Liver (tissue), 9 donors: Measurements from ENCODE around the gene LYPLAL1. TPM values are rescaled to one million over a fixed set of nuclear protein-coding genes. Genes with fewer than 3 reads are reported as not detected.
"Not testable (repeated sequence)": the region's sequence is repeated elsewhere in the genome, so short reads cannot be mapped to it uniquely, and the experiment has no call there.

Source experiments
- DNase-seq: peaks from one replicate; pipeline ENCODE4 v3.0.0-alpha.2; 2017; ENCODE audit warnings: low spot score
- H3K27ac ChIP-seq, 2 donors: one replicate each; pipeline ENCODE4 v1.7.0; 2013; ENCODE audit warnings: inconsistent platforms in 2 of 2, low read length in 2 of 2, control low read depth in 1 of 2, low read depth in 1 of 2, mild to moderate bottlenecking in 1 of 2
- H3K27me3 ChIP-seq, 4 donors: one replicate each; pipeline versions ENCODE4 v1.6.1 to v1.7.0; 2013; ENCODE audit warnings: low read length in 3 of 4, inconsistent platforms in 1 of 4, mild to moderate bottlenecking in 1 of 4, moderate library complexity in 1 of 4; ENCODE audit not compliant: control insufficient read depth in 4 of 4, insufficient read depth in 4 of 4
- H3K36me3 ChIP-seq, 4 donors: one replicate each; pipeline versions ENCODE4 v1.6.1 to v1.7.0; 2013; ENCODE audit warnings: low read length in 3 of 4, mild to moderate bottlenecking in 3 of 4, low read depth in 1 of 4, moderate library complexity in 1 of 4; ENCODE audit not compliant: control insufficient read depth in 4 of 4, insufficient read depth in 3 of 4
- H3K4me1 ChIP-seq, 4 donors: one replicate each; pipeline versions ENCODE4 v1.6.1 to v1.7.0; 2013; ENCODE audit warnings: low read length in 3 of 4, mild to moderate bottlenecking in 3 of 4, moderate library complexity in 1 of 4; ENCODE audit not compliant: control insufficient read depth in 4 of 4, insufficient read depth in 4 of 4
- H3K4me3 ChIP-seq, 3 donors: one replicate each; pipeline versions ENCODE4 v1.6.1 to v1.7.0; 2013; ENCODE audit warnings: low read length in 3 of 3, control low read depth in 1 of 3, low read depth in 1 of 3, mild to moderate bottlenecking in 1 of 3
- H3K9ac ChIP-seq, 2 donors: one replicate each; pipeline ENCODE4 v1.7.0; 2013; ENCODE audit warnings: low read length in 2 of 2, mild to moderate bottlenecking in 2 of 2, moderate library complexity in 2 of 2, control low read depth in 1 of 2, low read depth in 1 of 2
- H3K9me3 ChIP-seq, 4 donors: one replicate each; pipeline versions ENCODE4 v1.6.1 to v1.7.0; 2013; ENCODE audit warnings: low read length in 3 of 4; ENCODE audit not compliant: control insufficient read depth in 4 of 4
- ATF3 ChIP-seq: IDR thresholded peaks from 2 replicates; pipeline ENCODE4 v1.6.1; 2016; ENCODE audit warnings: antibody characterized with exemption
- CTCF ChIP-seq: fragments of 150-350 bp; IDR thresholded peaks from 2 replicates; pipeline ENCODE4 v1.5.1; 2017; ENCODE audit warnings: improper control_type of control experiment, low read depth, low read length; ENCODE audit not compliant: missing input control
- EGR1 ChIP-seq, 2 donors: IDR thresholded peaks; 2 replicates each; pipeline ENCODE4 v1.6.1; 2016 to 2018; ENCODE audit warnings: antibody characterized with exemption in 2 of 2, low read depth in 2 of 2
- FOXA1 ChIP-seq: IDR thresholded peaks from 2 replicates; pipeline ENCODE4 v1.6.1; 2016; ENCODE audit warnings: antibody characterized with exemption
- FOXA2 ChIP-seq: IDR thresholded peaks from 2 replicates; pipeline ENCODE4 v1.6.1; 2016; ENCODE audit warnings: antibody characterized with exemption
- GABPA ChIP-seq, 2 donors: IDR thresholded peaks in 1 of 2; conservative IDR thresholded peaks in 1 of 2; 2 replicates each; pipeline ENCODE4 v1.6.1; 2016; ENCODE audit warnings: antibody characterized with exemption in 2 of 2, mild to moderate bottlenecking in 1 of 2, moderate library complexity in 1 of 2
- HNF4A ChIP-seq, 2 donors: conservative IDR thresholded peaks; 2 replicates each; pipeline ENCODE4 v1.6.1; 2016; ENCODE audit warnings: antibody characterized with exemption in 2 of 2, mild to moderate bottlenecking in 2 of 2
- HNF4G ChIP-seq: IDR thresholded peaks from 2 replicates; pipeline ENCODE4 v1.6.1; 2016; ENCODE audit warnings: antibody characterized with exemption
- JUND ChIP-seq, 2 donors: IDR thresholded peaks; 2 replicates each; pipeline ENCODE4 v1.6.1; 2016; ENCODE audit warnings: antibody characterized with exemption in 2 of 2
- MAX ChIP-seq: IDR thresholded peaks from 2 replicates; pipeline ENCODE4 v1.6.1; 2016; ENCODE audit warnings: antibody characterized with exemption
- NR2F2 ChIP-seq: IDR thresholded peaks from 2 replicates; pipeline ENCODE4 v1.6.1; 2016; ENCODE audit warnings: antibody characterized with exemption
- RAD21 ChIP-seq, 2 donors: IDR thresholded peaks; 2 replicates each; pipeline ENCODE4 v1.6.1; 2016; ENCODE audit warnings: antibody characterized with exemption in 2 of 2, mild to moderate bottlenecking in 2 of 2
- REST ChIP-seq: IDR thresholded peaks from 2 replicates; pipeline ENCODE4 v1.6.1; 2016; ENCODE audit warnings: antibody characterized with exemption, mild to moderate bottlenecking
- RXRA ChIP-seq, 2 donors: IDR thresholded peaks; 2 replicates each; pipeline ENCODE4 v1.6.1; 2017 to 2018; ENCODE audit warnings: antibody characterized with exemption in 2 of 2, mild to moderate bottlenecking in 1 of 2
- SP1 ChIP-seq: IDR thresholded peaks from 2 replicates; pipeline ENCODE4 v1.6.1; 2018; ENCODE audit warnings: antibody characterized with exemption, mild to moderate bottlenecking
- TAF1 ChIP-seq: conservative IDR thresholded peaks from 2 replicates; pipeline ENCODE4 v1.6.1; 2016; ENCODE audit warnings: antibody characterized with exemption, mild to moderate bottlenecking
- YY1 ChIP-seq: IDR thresholded peaks from 2 replicates; pipeline ENCODE4 v1.6.1; 2016; ENCODE audit warnings: antibody characterized with exemption, mild to moderate bottlenecking
- ZBTB33 ChIP-seq: IDR thresholded peaks from 2 replicates; pipeline ENCODE4 v1.6.1; 2016; ENCODE audit warnings: antibody characterized with exemption
- WGBS: extraction: QIAGEN DNeasy Blood & Tissue Kit; methylation state at CpG from one replicate; pipeline ENCODE4 v1.1.7; 2013; 5-methylcytosine and 5-hydroxymethylcytosine counted together
- polyA plus RNA-seq, 2 donors: library from polyadenylated mRNA; stranded (reverse) in 1 of 2; unstranded in 1 of 2; fragments of 200-250 nt in 1 of 2; fragments of >200 nt in 1 of 2; fragmentation: Nextera tagmentation in 1 of 2; extraction: Ambion mirVana in 1 of 2; gene quantifications; one replicate each; pipeline versions ENCODE4 v1.2.1 to v1.2.3, GENCODE V29; 2013 to 2015
- total RNA-seq, 2 donors: library from RNA; depleted of rRNA; stranded (reverse); fragments of >200 nt; gene quantifications; one replicate each; pipeline ENCODE4 v1.2.3, GENCODE V29; 2014
- donor health status: healthy.
- donor health status: healthy.
- donor health status: healthy.
- donor health status: healthy.
- donor health status: healthy.

Gene LYPLAL1
- total and polyA plus RNA-seq, 4 donors, result 10.3 to 57.4 (median 13.7) TPM

- DNase-seq, result no peak
- no peaks in the 10 kb centered on the region for H3K27me3 ChIP-seq
- TF ChIP-seq ZBTB33 (no peak), NR2F2 (no peak), REST (no peak), YY1 (no peak), RAD21 (IDR thresholded peaks at IDR 0.05) (no peak), MAX (no peak), GABPA (IDR thresholded peaks at IDR 0.05 in 1 of 2, conservative IDR thresholded peaks at IDR 0.05 in 1 of 2) (no peak), ATF3 (no peak), HNF4A (conservative IDR thresholded peaks at IDR 0.05) (no peak), TAF1 (no peak), CTCF (no peak), RXRA (IDR thresholded peaks at IDR 0.05) (no peak), FOXA1 (no peak), SP1 (no peak), FOXA2 (no peak), EGR1 (IDR thresholded peaks at IDR 0.05; ENCODE audit: low read depth in 2 of 2) (no peak), HNF4G (no peak), JUND (IDR thresholded peaks at IDR 0.05) (no peak)
- H3K36me3 ChIP-seq, result no peaks in the 10 kb centered on the region
- H3K4me1 ChIP-seq, result no peaks in the 10 kb centered on the region
- WGBS, result 92% methylated on average over 1 of the region's 1 CpG
- H3K9me3 ChIP-seq, result no peaks in the 10 kb centered on the region
- no peak overlapping the region for H3K9ac ChIP-seq
- no peak overlapping the region for H3K27ac ChIP-seq
- no peak overlapping the region for H3K4me3 ChIP-seq
These were observed 73.8 kb downstream of the LYPLAL1 start for GRCh38 chr1:219247441-219247840.

- DNase-seq, result not testable (repeated sequence)
- 95% methylated on average over 2 of the region's 2 CpGs for WGBS
These were observed 76.8 kb downstream of the LYPLAL1 start for GRCh38 chr1:219250468-219250867.

More at GRCh38 chr1:219250468-219250867, 76.8 kb downstream of the LYPLAL1 start:
- not testable (repeated sequence) for H3K36me3 ChIP-seq, H3K9me3 ChIP-seq, H3K4me1 ChIP-seq, H3K9ac ChIP-seq, H3K4me3 ChIP-seq, H3K27ac ChIP-seq, H3K27me3 ChIP-seq
